Muscle layer of colon (tissue), 2 donors: ENCODE measurements around the gene SUOX.

ENCODE experiments used
- H3K27ac ChIP-seq: one replicate; pipeline ENCODE4 v1.7.0; 2013; ENCODE audit warnings: low read depth, mild to moderate bottlenecking, low read length, moderate library complexity
- H3K27me3 ChIP-seq, 2 donors: one replicate each; pipeline ENCODE4 v1.7.0; 2013; ENCODE audit warnings: low read length in 2 of 2, mild to moderate bottlenecking in 2 of 2; ENCODE audit not compliant: insufficient read depth in 2 of 2, control insufficient read depth in 1 of 2
- H3K36me3 ChIP-seq: one replicate; pipeline ENCODE4 v1.7.0; 2013; ENCODE audit warnings: mild to moderate bottlenecking, low read length; ENCODE audit not compliant: insufficient read depth
- H3K4me1 ChIP-seq: one replicate; pipeline ENCODE4 v1.7.0; 2013; ENCODE audit warnings: mild to moderate bottlenecking, low read length; ENCODE audit not compliant: insufficient read depth
- H3K4me3 ChIP-seq, 2 donors: one replicate each; pipeline ENCODE4 v1.7.0; 2013; ENCODE audit warnings: low read length in 2 of 2, low read depth in 1 of 2, mild to moderate bottlenecking in 1 of 2, moderate library complexity in 1 of 2
- H3K9ac ChIP-seq: one replicate; pipeline ENCODE4 v1.7.0; 2013; ENCODE audit warnings: low read length
- H3K9me3 ChIP-seq: one replicate; pipeline ENCODE4 v1.7.0; 2013; ENCODE audit warnings: mild to moderate bottlenecking, low read length
- donor health status: abdominal sarcoma.
- donor health status: Adenocarcinoma of cecum.

The SUOX gene

DNA sequence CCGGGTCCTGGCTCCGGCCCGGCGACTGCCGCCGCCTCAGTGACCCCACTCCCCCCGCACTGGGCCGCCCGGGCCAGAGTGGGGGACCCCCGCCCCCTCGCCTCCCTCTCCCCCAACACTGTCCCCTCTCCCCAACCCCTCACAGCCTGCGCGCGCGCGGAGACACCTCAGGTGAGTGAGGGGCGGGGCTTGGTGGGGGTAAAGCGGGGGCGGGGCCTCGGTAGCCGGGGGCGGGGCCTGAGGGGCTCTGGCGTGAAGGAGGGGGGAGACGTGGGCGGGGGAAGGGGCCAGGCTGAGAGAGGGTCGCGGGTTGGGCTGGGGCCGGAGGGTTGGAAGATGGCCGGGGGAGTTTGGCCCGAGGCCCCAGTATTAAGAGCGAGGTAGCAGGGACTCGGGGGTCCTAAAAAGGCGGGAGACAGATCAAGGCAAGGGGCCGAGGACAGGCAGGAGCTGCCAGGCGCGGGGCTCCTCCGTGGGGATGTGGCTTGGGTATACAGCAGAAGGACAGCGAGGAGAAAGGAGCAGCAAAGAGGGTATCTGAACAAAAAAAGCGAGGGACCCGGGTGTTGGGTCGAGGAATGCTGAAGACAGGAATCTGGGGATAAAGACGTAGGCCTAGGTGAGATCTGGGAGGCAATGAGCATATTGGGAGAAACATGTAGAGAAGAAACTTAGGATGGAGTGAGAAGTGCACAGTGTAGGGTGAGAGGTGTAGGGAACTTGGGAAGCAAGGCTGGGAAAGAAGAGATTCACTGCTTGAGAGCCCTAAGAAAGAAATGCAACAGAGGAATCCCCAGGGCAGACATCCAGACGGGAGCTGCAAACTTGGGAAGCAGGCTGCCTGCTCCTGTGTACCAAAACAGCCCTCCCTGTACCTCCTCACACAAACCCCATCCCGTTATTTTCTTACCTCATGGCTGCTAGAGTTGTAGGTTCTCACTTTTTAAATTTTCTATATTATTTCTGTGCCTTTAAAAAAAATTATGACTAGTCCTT lies 10.8 kb downstream of the SUOX start:
- peak overlapping the region; percentile 74 for H3K9ac ChIP-seq
- no peaks in the 10 kb centered on the region for H3K9me3 ChIP-seq
- no peaks in the 10 kb centered on the region for H3K4me1 ChIP-seq
- H3K4me3 ChIP-seq = peak overlapping the region; percentile 60 to 95
- peak overlapping the region; percentile 98 for H3K27ac ChIP-seq
- H3K36me3 ChIP-seq = peaks cover 18% of the 10 kb centered on the region
- H3K27me3 ChIP-seq = no peaks in the 10 kb centered on the region

DNA sequence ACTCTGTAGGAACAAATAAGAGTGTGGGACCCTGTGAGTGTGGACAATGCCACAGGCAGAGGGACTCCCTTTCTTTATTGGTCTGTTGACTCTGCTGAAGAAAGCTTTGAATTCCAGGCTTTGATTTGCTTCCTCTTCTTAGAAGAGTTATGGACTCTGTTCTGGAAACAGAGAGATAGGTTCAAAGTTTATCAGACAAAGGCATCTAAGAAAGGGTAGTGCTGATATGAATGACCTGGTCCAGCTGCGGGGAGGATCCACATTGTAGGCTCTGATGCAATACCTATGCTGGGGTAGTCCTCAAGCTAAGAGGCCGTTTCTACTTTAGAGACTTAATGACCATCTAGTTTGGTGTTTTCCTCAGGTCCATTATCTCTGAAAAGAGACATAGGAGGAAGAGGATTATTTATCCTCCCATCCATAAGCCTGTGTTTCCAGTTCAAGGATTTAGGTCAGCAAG lies 13.1 kb downstream of the SUOX start:
- Histone ChIP-seq H3K4me1 (no peaks in the 10 kb centered on the region), H3K27me3 (no peaks in the 10 kb centered on the region), H3K4me3 (no peak overlapping the region), H3K27ac (no peak overlapping the region), H3K9me3 (no peaks in the 10 kb centered on the region), H3K36me3 (peaks cover 5% of the 10 kb centered on the region), H3K9ac (no peak overlapping the region)

DNA sequence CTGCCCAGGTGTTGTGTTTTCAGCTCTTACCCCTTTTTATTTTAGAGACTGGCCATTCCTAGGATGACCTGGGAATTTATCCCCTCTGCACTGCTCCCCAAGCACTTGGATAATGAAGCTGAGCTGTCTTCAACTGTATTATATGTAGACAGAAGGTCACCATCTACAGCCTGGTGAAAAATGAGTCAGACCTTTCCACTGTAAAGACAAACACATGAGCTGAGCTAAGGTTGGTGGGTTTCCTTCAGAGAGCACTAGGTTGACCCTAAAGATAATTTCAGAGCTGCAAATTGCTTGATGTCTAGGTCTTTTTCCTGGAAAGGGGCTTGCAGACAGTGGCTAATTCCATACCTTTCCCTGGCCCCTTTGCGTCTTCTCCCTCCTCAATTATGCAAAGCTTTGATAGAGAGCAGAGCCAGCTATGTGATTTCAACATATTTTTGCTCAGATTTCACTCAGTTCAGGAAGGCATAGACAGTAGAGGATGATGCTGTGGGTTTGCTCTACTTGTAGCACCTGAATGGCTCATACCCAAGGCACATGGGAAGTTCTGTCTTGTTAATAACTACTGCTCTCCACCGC lies 14.5 kb downstream of the SUOX start:
- H3K9me3 ChIP-seq = no peaks in the 10 kb centered on the region
- no peaks in the 10 kb centered on the region for H3K27me3 ChIP-seq
- no peak overlapping the region for H3K9ac ChIP-seq
- H3K27ac ChIP-seq = no peak overlapping the region
- no peak overlapping the region for H3K4me3 ChIP-seq
- no peaks in the 10 kb centered on the region for H3K4me1 ChIP-seq
- H3K36me3 ChIP-seq = peaks cover 5% of the 10 kb centered on the region

DNA sequence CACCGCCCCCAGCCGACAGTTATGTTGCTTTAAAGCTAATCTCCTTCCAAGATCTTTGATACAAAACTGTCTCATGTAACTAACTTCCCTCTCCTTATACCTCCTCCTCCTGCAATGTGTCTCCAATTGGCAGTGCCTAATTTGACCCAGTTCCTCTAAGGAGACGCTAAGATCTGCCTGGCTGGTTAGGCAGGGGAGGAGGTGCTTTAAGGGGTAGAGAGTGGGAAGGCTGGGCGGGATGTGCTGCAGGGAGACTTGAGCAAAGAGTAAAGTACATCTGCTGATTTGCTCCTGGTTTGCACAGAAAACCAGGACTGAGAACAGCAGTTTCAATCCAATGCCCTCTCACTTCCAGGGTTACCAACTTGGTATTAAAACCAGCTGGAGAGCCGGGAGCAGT lies 16.4 kb downstream of the SUOX start:
- Histone ChIP-seq H3K9me3 (no peaks in the 10 kb centered on the region), H3K27me3 (no peaks in the 10 kb centered on the region), H3K4me1 (no peaks in the 10 kb centered on the region), H3K27ac (no peak overlapping the region), H3K4me3 (no peak overlapping the region), H3K36me3 (peaks cover 5% of the 10 kb centered on the region), H3K9ac (no peak overlapping the region)

DNA sequence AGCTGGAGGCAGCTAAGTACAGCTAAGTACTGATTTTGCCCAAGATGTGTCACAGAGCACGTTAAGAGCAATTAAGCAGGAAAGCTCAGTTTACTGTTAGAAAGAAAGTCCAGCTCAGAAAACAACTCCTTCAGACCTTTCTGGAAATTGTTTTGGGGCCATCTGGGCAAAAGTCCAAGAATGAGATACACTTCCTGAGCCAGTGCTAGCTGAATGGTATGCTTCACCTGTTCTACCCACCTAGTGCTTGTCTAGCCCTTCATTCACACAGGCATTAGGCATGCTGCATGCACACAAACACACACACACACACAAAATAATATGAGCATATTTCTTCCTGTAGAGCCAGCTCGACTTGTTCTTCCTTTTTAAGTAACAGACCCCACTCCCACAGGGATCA lies 17.1 kb downstream of the SUOX start:
- Histone ChIP-seq H3K9me3 (no peaks in the 10 kb centered on the region), H3K9ac (no peak overlapping the region), H3K4me3 (no peak overlapping the region), H3K27me3 (no peaks in the 10 kb centered on the region), H3K27ac (no peak overlapping the region), H3K36me3 (peaks cover 5% of the 10 kb centered on the region), H3K4me1 (no peaks in the 10 kb centered on the region)

DNA sequence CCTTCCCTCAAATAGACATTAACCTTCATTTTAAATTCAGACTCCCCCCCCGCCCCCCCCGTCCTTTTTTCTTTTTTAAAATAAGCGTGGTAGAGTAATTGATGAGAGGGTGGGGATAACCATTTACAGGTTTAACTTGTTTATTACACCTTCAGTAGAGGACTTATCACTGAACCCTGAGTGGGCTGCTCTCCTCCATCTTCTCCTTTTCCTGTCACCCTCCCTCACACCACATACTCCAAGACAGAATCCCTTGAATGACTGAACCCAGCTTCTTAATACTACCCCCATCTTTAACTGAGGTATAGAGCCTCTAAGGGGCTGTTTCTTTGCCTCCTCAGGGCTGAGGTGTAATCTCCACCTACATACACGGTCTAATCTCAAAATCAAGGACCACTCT lies 20.1 kb downstream of the SUOX start:
- Histone ChIP-seq H3K9ac (no peak overlapping the region), H3K27ac (no peak overlapping the region), H3K4me3 (no peak overlapping the region), H3K27me3 (no peaks in the 10 kb centered on the region), H3K9me3 (no peaks in the 10 kb centered on the region), H3K4me1 (peaks cover 17% of the 10 kb centered on the region), H3K36me3 (no peaks in the 10 kb centered on the region)

DNA sequence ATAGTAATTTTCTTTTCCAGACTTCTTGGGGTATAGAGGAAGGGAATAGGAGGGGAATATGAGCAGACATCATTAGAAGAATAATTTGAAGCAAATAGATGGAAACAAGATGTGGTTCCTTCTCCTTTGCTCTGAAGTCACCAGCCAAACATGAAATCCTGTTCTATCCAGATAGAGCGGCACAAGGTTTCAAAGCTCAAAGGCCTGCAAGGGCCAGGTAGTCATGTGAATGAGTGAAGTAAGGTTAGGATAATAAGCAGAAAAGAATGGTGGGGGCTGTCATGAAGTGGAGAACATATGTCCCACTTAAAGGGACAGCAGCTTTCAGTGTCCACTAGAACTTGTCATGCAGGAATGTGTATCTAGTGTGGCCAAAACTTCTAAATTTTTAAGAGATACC lies 21.3 kb downstream of the SUOX start:
- Histone ChIP-seq H3K9ac (no peak overlapping the region), H3K4me3 (no peak overlapping the region), H3K27ac (no peak overlapping the region)

DNA sequence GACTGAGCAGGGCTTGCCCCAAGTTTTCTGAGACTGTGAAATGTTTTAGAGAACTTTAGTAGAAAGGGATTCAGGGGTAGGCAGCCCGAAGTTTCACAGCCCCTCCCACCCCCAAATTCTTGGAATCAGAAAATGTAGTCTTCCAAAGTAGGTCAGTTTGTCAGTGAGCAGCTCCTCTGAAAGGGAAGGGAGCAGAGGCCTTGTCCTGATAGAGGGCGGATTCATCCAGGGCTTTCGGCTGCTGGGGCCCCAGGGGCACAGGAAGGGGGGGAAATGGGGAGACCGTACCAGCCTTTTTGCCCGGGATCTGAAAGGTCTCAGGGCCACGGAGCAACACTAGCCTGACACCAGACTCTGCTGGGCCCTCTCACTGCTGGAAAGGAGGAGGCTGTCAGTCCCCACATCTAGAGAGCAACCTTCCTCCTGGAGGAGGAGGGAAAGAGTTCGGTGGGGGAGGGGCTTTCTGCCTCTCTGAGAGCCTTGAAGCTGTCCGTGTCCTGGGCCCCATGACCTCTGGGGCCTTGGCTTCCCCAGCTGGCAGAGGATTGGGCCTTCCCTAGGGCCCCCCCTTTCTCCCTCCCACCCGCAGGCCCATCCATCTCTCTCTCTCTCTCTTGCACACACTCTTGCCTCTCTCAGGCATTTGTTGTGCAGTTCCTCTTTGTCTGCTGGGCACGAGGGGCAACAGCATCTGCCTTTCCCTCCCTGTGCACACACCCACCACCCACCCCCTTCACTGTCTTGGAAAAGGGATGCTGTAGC lies 23.5 kb downstream of the SUOX start, which contains the start of gene IKZF4:
TSS of gene IKZF4 (plus strand) at position 621 of the 762 bp plus-strand sequence. CDS start 451 bp downstream, outside the sequence.
- Histone ChIP-seq H3K9me3 (no peaks in the 10 kb centered on the region), H3K27me3 (no peaks in the 10 kb centered on the region), H3K27ac (peak within 1 kb of the TSS; percentile 84), H3K4me3 (peak within 1 kb of the TSS; percentile 24 to 49), H3K9ac (peak within 1 kb of the TSS; percentile 25), H3K36me3 (peaks cover 8% of the 10 kb centered on the region), H3K4me1 (peaks cover 19% of the 10 kb centered on the region)

More for the DNA sequence above, 21.3 kb downstream of the SUOX start:
- no peaks in the 10 kb centered on the region for H3K9me3 ChIP-seq
- H3K36me3 ChIP-seq = no peaks in the 10 kb centered on the region
- no peaks in the 10 kb centered on the region for H3K27me3 ChIP-seq
- H3K4me1 ChIP-seq = peaks cover 19% of the 10 kb centered on the region

DNA sequence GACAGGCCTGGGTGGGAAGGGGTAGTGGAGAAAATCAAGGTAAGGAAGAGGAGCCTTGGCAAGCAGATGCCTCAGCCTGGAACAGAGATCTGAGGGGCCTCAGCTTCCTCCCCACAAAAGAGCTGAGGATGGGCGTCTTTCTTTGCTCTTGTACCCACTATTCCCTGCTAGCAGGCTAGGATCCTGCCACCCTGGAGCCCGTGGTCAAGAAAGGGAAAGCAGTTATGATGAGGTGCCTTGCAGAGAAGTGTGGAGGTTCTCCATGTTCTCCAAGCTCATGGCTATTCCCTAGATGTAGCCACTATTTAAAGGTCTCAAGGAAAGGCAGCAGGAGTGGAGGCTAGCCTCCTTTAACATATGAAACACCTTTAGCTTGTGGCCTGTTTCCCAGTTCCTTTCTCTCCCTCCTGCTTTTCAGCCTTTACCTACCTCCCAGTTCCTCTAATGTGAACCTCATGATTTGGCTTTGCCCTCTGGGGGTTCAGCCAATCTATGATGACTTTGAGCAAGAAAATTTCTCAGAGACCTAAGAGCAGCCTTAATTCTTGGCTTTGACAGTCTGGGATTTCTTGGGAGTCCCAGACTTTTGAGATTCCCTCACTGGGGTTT lies 24.9 kb downstream of the SUOX start:
- Histone ChIP-seq H3K9ac (peak overlapping the region; percentile 25), H3K4me1 (peaks cover 19% of the 10 kb centered on the region)

DNA sequence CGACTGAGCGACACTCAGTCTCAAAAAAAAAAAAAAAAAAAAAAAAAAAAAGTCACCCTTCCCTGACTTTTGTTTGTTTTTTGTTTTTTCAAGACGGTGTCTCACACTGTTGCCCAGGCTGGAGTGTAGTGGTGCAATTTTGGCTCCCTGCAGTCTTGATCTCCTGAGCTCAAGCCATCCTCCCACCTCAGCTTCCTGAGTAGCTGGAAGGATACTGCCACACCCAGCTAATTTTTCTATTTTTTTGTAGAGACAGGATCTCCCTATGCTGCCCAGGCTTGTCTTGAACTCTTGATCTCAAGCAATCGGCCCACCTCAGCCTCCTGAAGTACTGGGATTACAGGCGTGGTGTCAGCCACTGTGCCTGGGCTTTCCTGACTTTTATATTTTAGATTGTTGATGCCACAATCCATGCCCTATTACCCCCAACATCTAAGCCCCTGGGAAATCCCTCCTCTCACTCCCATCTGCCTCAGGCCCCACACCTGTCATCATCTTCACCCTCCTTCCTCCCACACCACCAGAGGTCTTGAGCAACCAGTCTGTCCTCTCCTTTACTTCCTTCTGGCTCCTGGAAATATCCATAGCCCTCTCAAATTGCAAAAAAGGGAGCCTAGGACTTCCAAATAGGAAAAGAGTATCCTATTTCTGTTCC lies 31.6 kb downstream of the SUOX start:
- no peak overlapping the region for H3K9ac ChIP-seq
- H3K36me3 ChIP-seq = peaks cover 55% of the 10 kb centered on the region
- no peaks in the 10 kb centered on the region for H3K4me1 ChIP-seq
- no peaks in the 10 kb centered on the region for H3K9me3 ChIP-seq
- no peaks in the 10 kb centered on the region for H3K27me3 ChIP-seq
- H3K27ac ChIP-seq = no peak overlapping the region
- H3K4me3 ChIP-seq = no peak overlapping the region

More for the DNA sequence above, 24.9 kb downstream of the SUOX start:
- no peaks in the 10 kb centered on the region for H3K27me3 ChIP-seq
- H3K27ac ChIP-seq = peak overlapping the region; percentile 84
- no peaks in the 10 kb centered on the region for H3K9me3 ChIP-seq
- H3K36me3 ChIP-seq = peaks cover 18% of the 10 kb centered on the region
- peak overlapping the region in 1 of 2 donors; percentile 49 for H3K4me3 ChIP-seq
